ENCODE results near the gene POGLUT3.

POGLUT3 gene

DNA sequence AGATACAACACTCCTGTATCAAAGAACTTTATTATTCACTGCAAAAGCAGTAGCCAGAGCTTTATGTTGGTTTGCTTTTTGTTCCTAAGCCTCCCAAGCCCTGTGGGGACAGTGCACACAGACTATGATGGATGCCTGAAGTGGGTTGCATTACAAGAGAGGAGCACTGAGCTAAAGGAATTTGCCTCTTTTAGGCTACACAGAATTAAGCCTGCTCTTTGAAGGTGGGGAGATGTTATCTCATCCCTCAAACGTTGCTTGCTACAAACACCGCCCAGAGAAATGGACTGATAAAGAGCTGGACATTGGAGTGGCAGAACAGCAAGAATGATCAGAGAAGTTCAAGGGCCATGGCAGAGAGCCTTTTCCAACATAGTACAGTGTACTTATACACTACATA lies 2.5 kb upstream of the POGLUT3 start:
- no peak for DNase-seq (ENCODE audit: low read depth in 2 of 2)

DNA sequence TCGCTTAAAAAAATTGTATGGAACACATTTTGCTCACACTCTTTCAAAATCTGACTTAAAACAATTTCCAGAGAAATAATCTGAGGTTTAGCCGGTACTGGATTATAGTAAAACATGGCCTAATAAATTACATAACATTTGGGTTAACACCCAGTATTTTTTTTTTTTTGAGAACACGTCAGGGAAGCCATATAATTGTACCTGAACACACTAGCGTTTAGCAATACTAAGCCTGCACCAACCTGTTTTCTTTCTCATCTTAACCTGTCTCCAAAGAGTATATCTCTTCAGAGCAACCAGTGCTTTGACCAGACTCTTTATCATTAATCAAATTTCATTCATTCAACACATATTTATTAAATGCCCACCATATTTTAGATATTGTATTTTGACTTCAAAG lies 2.0 kb upstream of the POGLUT3 start:
- no peak for DNase-seq (ENCODE audit: low read depth in 2 of 2)

DNA sequence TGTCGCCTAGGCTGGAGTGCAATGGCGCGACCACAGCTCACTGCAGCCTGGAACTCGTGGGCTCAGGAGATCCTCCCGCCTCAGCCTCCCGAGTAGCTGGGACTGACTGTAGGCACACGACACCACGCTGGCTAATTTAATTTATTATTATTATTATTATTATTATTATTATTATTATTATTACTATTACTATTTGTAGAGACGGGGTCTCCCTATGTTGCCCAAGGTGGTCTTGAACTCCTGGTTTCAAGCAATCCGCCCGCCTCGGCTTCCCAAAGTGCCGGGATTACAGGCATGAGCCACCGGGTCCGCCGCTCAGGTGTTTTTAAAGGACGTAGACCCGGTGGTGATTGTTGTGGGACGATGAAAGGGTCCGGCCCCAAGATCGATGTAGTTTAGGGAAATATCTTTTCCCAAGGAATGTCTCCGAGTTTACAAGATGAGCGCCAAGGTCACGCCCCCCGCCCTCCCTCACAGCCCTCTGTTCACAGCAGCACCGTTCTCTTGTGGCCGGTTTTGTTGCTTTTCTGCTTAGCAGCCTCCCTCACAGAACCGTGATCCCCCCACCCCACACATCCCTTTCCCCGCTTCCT lies 728 bp upstream of the POGLUT3 start:
- no peak for DNase-seq (ENCODE audit: low read depth in 2 of 2)

DNA sequence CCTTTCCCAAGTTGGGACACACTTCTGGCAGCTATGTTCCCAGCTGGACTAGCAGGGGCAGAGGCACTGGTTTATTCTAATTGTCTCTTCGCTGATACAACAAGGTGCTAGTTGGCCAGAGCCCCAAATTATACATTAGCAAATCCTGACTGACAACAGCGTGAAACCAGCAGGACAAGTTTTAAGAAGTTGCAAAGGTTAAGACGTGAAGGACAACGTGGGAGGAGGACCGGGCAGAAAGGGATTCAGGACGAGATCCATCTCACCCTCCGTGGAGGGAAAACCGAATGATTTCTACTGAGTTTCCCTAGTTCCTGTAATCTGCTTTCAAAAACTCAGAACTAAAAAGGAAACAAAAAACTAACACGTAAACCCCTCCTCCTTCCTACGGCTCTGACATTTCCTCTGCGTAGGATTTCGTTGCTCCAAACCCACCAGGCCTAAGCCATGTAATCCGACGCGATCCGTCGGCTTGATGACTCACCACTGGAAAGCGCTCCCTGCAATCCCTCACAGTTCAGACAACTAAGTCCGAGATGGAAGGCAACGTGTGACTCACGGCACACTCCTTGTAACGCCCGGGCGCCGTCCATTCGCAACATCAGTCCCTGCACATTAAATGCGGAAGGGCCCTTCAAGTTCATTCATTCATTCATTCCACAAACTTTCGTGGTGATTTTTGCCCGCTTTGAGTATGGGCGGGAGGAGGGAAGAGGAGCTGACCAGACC lies 703 bp downstream of the POGLUT3 start:
- DNase-seq (ENCODE audit: low read depth in 2 of 2): peak; percentile 37 to 57

DNA sequence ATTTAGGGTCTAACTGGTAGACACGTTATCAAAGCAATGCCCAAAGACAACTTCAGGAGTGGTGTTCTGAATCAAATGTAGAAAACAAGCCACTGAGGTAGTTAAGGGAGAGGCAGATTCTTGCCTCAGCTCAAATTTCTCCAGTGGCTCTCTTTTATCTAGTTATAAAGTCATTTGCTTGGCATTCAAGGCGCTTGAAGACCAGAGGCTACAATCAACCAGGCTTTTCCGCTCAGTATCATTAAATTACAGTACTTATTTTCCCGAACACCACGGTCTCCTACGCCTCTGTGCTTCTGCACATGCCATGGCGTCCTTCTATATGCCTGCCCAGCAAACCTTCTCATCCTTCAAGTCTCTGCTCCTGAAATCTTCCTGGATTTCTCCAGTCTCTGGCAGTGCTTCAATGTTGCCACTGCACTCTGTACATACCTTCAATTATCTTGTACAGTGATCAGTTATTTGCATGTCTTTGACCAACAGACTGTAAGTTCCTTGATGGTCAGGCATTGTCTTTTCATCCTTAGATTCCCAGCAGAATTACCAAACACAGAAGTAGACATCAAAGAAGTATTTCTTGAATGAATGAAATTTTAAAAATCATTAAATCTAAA lies 1.4 kb downstream of the POGLUT3 start:
- DNase-seq (ENCODE audit: low read depth in 2 of 2): no peak

DNA sequence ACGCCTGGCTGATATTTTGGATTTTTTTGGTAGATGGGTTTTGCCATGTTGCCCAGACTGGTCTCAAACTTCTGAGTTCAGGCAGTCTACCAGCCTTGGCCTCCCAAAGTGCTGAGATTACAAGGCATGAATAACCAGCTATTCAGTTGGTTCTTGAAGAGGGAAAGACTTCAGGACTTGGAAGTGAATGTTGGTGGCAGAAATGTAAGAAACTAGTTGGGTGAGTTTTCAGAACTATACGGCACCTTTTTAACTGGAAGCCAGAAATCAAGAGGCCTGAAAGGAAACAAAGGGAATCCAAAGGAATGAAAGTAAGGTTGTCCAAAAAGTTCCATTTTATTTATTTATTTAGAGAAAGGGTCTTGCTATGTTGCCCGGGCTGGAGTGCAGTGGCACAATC lies 2.9 kb downstream of the POGLUT3 start:
- no peak for DNase-seq (ENCODE audit: low read depth in 2 of 2)

DNA sequence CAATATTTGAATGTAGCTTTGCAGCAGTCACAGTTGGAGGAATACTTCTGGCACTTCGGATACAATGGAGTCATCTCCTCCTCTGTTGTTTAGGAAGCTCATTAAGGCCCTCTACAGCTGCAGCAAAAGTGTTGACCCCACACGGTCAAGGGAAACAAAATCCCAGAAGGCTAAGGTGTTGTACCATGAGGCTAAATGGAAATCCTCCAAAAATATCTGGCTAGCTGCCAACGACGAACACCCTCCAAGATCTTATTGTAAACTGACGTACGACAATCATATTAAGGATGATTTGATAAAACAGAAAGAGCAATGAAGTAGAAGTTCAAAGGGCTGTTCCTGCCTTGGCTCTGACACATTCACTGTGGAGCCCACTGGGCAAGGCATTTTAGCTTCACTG lies 4.0 kb downstream of the POGLUT3 start:
- no peak for DNase-seq (ENCODE audit: low read depth in 2 of 2)

DNA sequence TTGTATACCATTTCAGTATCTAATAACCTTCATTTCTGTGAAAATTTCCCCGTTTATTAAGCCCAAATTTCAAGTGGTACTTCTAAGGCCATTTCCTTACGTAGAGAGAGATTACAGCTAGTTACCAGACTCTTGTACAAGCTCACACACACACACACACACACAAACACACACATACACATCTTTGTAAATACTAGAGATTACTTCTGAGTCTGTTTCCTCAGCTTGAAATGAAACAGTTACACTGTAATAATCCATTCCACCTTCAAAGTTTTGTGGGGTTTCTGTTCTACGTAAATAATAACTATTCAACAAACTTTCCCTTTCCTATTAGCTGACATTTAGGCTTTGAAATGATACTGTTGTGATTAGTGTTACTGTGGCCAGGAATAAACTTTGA lies 6.2 kb downstream of the POGLUT3 start:
- no peak for DNase-seq (ENCODE audit: low read depth in 2 of 2)

DNA sequence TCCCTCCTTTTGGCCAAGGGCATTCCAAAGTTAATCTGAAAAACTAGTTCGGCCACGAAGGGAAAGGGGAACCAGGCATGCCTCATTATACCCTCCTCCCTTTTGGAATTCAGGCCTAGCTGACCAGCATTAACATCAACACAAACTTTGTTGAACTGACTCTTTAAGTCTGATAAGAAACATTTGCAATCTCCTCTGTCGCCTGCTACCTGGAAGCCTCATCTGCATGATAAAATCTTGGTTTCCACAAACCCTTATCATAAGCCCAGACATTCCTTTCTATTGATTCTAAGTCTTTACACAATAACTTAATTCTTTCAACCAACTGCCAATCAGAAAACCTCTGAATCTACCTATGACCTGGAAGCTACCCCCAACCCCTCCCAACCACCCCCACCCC lies 11.4 kb downstream of the POGLUT3 start:
- DNase-seq (ENCODE audit: low read depth in 2 of 2): no peak

DNA sequence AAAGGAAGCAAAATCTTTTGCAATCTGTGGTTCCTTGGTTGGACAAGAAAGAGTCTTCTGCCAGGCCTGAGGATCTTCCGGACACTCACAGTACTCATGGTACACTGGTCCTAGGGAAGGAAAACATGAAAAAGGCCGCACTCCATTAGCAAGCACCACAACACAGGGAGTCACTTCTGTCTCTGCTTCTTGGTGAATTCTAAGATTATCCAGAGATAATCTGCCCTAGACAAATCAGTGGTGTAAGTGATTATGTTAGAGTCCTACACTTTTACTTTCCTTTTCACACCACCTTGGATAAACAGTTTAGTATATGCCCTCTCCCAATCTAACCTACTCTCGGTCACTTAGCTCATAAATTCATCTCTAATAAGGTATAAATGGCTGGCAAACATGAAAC lies 11.9 kb downstream of the POGLUT3 start:
- no peak for DNase-seq (ENCODE audit: low read depth in 2 of 2)

DNA sequence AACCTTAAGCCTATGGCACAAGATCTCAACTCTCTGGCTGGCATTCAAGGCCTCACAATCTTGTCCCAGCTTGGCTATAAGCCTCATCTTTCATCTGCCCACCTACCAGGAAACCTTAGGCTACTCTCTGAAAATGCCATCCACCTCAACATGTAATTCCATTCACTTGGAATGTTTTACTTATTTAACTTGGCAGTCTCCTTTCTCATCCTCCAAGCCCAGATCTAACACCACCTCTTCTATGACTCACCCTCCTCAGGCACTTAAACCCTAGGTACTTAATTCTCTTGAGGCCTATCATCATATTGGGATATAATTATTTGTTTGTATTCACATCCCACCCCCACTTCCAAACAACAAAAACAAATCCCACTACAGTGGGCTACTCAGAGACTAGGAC lies 15.0 kb downstream of the POGLUT3 start:
- DNase-seq (ENCODE audit: low read depth in 2 of 2): no peak

DNA sequence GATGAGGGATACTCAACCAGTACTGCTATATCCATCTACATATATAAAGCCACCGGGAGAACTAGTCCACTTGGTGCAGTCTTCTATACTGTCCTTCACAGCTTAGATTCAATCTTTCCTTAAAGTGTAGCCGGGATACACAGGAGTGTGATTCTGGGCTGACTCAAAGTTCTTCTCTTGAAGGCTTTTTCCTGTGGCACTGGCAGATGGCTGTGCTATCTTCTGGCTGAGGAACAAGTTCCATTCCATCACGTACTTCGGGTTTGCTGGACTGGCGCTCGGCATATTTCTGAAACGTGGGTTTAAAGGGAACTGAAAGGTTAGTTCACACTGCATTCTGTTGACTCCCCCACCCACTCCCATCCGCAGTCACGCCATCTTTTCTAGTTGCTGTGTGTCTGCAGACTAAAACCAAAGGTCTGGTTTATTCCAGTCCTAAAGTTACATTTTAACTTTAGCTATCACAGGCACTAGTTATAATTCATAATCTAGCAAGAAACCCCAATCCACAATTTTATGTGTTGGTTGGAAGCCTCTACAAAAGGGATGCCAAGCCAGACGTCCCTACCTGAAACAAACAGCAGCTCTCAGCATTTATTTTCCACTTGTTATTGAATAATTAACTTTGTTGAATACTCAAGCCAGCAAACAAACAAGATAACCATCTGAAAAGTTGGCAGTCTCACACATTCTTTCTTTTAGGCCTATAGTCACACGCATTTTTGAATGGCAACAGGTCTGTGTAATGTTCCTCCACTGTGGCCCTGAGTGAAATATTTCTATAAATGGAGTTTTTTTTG lies 23.3 kb downstream of the POGLUT3 start:
- no peak for DNase-seq (ENCODE audit: low read depth in 2 of 2)

DNA sequence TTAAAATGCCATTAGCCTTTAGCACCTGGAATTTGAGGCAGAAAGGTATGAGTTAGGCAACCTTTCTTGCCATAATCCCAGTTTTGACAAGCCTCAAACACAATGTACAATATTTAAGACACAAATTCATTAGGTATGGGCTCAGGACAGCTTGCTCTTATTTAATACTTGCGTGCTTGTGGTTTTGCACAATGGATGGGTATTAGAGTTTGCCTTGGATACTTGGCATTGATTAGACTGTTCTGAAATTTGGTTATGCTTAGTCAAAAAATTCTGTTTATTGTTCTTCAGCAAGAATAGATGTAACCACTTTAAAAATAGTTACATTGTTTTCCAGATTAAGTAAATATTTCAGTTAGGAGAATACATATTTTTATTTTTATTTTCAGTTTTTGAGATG lies 25.5 kb downstream of the POGLUT3 start:
- no peak for DNase-seq (ENCODE audit: low read depth in 2 of 2)

DNA sequence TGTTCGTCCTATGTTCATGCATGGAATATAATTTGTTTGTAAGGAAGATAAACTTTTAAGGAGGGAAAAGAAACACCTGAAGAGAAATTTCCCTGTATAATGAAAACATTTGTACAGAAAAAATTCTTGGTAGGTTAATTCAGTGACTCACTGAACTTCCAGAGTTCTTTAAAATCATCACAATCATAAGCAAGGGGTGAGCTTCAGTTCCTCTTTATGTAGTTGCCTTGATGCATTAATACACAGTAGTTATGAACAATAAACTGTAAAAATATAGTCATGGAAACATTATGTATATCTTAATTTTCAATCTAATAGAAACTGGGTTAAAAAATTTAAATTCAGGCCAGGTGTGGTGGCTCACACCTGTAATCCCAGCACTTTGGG lies 29.7 kb downstream of the POGLUT3 start:
- no peak for DNase-seq (ENCODE audit: low read depth in 2 of 2)

DNA sequence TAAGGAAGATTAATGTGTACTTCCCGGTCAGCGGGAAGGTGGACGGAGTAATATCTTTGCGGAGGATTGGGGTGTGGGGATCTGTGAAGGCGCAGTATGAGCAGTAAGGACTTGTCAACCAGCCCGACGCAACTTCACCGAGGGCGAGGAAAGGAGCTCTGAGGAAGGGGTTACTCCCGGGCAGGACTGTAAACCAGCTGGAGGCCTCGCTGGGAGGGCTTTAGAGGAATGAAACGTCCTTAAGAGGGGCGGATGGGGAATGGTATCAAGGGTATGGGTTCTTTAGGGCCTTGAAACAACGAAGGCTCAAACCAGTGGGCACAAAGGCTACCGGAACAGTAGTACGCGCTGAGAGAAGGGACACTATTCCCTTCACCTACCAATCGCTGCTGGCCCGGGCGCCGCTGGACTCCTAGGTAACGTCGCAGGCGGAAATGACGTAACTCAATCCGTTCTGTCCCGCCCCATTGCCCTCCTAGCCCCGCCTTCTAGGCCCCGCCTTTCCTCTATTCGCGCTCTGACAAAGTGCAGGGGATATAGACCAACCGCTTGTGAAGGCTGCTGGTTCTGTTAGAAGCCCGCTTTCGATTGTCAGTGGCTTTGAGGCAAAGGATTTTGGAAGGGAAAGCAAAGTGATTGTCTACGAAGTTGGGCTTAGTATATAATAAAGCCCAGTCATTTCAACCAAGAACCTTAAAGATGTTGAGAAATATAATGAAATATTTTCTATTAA lies 30.9 kb downstream of the POGLUT3 start, which contains the start of gene C11orf65:
C11orf65 (minus strand) TSS at position 439 of the 733 bp plus-strand sequence. CDS start 5,970 bp downstream, outside the sequence.
- DNase-seq (ENCODE audit: low read depth in 2 of 2): peak; percentile 84 to 92

DNA sequence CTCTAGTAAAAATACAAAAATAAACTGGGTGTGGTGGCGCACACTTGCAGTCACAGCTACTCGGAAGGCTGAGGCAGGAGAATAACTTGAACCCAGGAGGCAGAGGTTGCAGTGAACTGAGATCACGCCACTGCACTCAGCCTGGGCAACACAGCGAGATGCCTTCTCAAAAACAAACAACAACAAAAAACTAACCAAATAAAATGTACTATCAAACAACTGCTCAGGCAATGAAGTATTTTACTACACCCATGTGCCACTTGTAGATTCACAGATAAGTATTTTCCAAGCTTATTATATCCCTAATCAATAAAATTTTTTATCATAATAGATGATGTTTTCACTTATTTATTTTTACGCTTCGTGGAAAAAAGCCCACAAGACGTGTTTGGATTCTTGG lies 31.8 kb downstream of the POGLUT3 start:
- no peak for DNase-seq (ENCODE audit: low read depth in 2 of 2)

DNA sequence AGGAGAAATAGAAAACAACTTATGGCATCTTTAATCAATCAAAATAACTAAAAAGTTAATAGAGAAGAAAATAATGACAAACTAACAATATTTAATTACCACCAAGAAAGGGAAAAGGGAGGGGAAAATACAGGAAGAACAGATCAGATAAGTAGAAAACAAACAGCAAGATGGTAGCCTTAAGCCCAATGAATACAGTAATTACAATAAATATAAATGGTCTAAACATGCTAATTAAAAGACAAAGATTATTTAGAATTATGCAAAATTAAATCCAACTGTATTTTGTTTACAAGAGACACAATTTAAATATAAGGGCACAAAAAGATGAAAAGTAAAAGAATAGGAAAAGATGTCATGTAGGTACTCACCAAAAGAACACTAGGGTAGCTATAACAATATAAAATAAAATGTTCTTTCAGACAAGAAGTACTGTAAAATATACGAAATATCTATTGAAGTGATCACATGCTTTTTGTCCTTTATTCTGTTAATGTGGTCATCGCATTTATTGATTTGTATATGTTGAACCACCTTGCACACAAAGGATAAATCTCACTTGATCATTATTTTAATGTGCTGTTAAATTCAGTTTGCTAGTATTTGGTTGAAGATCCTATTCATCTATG lies 44.9 kb downstream of the POGLUT3 start:
- no peak for DNase-seq (ENCODE audit: low read depth in 2 of 2)

Data from stimulated activated CD8-positive, alpha-beta memory T cell treated with anti-CD3 and anti-CD28 coated beads, Interleukin-2, amount 100 ng/mL, for 48 hours (primary cell).